GM19372 (cell line): ENCODE measurements around the gene ZBTB34.
A peak's percentile ranks its signal among the peaks of the same experiment; 100 is the strongest.
"Not testable (repeated sequence)": the region's sequence is repeated elsewhere in the genome, so short reads cannot be mapped to it uniquely, and the experiment has no call there.

ENCODE experiments used
- ATAC-seq: cut with Tn5 transposase; IDR thresholded peaks from one replicate; pipeline ENCODE4 v1.9.1; 2021; ENCODE audit warnings: mild to moderate bottlenecking, low read depth, moderate library complexity; ENCODE audit not compliant: unreplicated experiment

ZBTB34 gene

GRCh38 chr9:126860077-126860756 lies at the start of gene ZBTB34:
Gene ZBTB34 (plus strand): TSS chr9:126860639. CDS start chr9:126879400, 18,761 bp downstream.
- peak; percentile 64 for ATAC-seq

- ATAC-seq = no peak
These were observed 47.4 kb upstream of the ZBTB34 start for GRCh38 chr9:126813072-126813471.

GRCh38 chr9:126814091-126814490 lies 46.3 kb upstream of the ZBTB34 start:
- ATAC-seq = no peak

- ATAC-seq = not testable (repeated sequence)
These were observed 42.8 kb upstream of the ZBTB34 start for GRCh38 chr9:126817615-126818014.

- no peak for ATAC-seq
These were observed 42.0 kb upstream of the ZBTB34 start for GRCh38 chr9:126818482-126818881.

GRCh38 chr9:126819482-126819881 lies 41.0 kb upstream of the ZBTB34 start:
- no peak for ATAC-seq

- no peak for ATAC-seq
These were observed 38.2 kb upstream of the ZBTB34 start for GRCh38 chr9:126822278-126822677.

- ATAC-seq = no peak
These were observed 37.6 kb upstream of the ZBTB34 start for GRCh38 chr9:126822873-126823272.

- not testable (repeated sequence) for ATAC-seq
These were observed 36.4 kb upstream of the ZBTB34 start for GRCh38 chr9:126824052-126824451.

- ATAC-seq = no peak
These were observed 33.2 kb upstream of the ZBTB34 start for GRCh38 chr9:126827227-126827626.

- ATAC-seq = no peak
These were observed 31.4 kb upstream of the ZBTB34 start for GRCh38 chr9:126829035-126829434.

- ATAC-seq = no peak
These were observed 29.6 kb upstream of the ZBTB34 start for GRCh38 chr9:126830827-126831226.

GRCh38 chr9:126832440-126832839 lies 28.0 kb upstream of the ZBTB34 start:
- no peak for ATAC-seq

- ATAC-seq = no peak
These were observed 27.4 kb upstream of the ZBTB34 start for GRCh38 chr9:126833020-126833419.

GRCh38 chr9:126833710-126834345 lies 26.6 kb upstream of the ZBTB34 start:
- ATAC-seq = no peak

- ATAC-seq = no peak
These were observed 25.8 kb upstream of the ZBTB34 start for GRCh38 chr9:126834672-126835071.

- no peak for ATAC-seq
These were observed 24.2 kb upstream of the ZBTB34 start for GRCh38 chr9:126836216-126836615.

GRCh38 chr9:126838055-126838811 lies 22.2 kb upstream of the ZBTB34 start:
- ATAC-seq = no peak

- ATAC-seq = no peak
These were observed 21.5 kb upstream of the ZBTB34 start for GRCh38 chr9:126838895-126839294.

GRCh38 chr9:126839301-126839700 lies 21.1 kb upstream of the ZBTB34 start:
- ATAC-seq = no peak

- ATAC-seq = no peak
These were observed 18.1 kb upstream of the ZBTB34 start for GRCh38 chr9:126842220-126842842.
